ENCODE results near the gene AFF1.
"Not testable (repeated sequence)": the region's sequence is repeated elsewhere in the genome, so short reads cannot be mapped to it uniquely, and the experiment has no call there.

AFF1 gene

DNA sequence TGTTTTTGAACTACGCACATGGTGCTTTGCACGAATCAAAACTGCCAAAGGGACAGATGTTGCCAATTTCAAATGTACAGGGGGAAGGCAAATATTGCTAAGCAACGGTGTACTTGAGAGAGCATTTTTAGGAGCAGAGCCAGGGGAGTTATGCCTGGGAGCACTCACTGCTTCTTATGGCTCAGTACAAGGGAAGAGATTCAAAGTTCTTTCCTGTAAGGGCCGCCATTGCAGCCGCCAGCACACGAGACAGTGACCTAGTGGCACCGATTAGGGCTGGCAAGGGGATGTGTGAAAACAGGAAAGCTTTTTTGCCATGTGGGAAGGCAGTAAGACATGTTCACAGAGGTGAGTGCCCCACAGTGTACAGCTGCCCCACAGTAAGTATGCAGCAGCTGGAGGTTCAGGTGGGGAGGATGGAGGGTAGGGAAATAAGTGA is 133.8 kb downstream of the AFF1 start:
- no peaks in the 10 kb centered on the region for H3K9me3 ChIP-seq (ENCODE audit: control insufficient read depth, low read length)
- no peak overlapping the region for H3K4me3 ChIP-seq (ENCODE audit: low read length)
- no peaks in the 10 kb centered on the region for H3K27me3 ChIP-seq (ENCODE audit: control insufficient read depth, insufficient read depth, low read length)
- H3K4me1 ChIP-seq (ENCODE audit: control insufficient read depth, insufficient read depth, low read length): peaks cover 9% of the 10 kb centered on the region
- no peaks in the 10 kb centered on the region for H3K36me3 ChIP-seq (ENCODE audit: control insufficient read depth, insufficient read depth, low read length)
- no peak overlapping the region for H3K9ac ChIP-seq (ENCODE audit: low read length)

GRCh38 chr4:87069037-87069742 is 134.4 kb downstream of the AFF1 start:
- peaks cover 14% of the 10 kb centered on the region for H3K4me1 ChIP-seq (ENCODE audit: control insufficient read depth, insufficient read depth, low read length)
- no peaks in the 10 kb centered on the region for H3K9me3 ChIP-seq (ENCODE audit: control insufficient read depth, low read length)
- H3K27me3 ChIP-seq (ENCODE audit: control insufficient read depth, insufficient read depth, low read length): no peaks in the 10 kb centered on the region
- H3K4me3 ChIP-seq (ENCODE audit: low read length): no peak overlapping the region
- no peak overlapping the region for H3K9ac ChIP-seq (ENCODE audit: low read length)
- H3K36me3 ChIP-seq (ENCODE audit: control insufficient read depth, insufficient read depth, low read length): no peaks in the 10 kb centered on the region

- Histone ChIP-seq H3K4me1 (ENCODE audit: control insufficient read depth, insufficient read depth, low read length) (peaks cover 15% of the 10 kb centered on the region), H3K9ac (ENCODE audit: low read length) (no peak overlapping the region), H3K4me3 (ENCODE audit: low read length) (no peak overlapping the region), H3K36me3 (ENCODE audit: control insufficient read depth, insufficient read depth, low read length) (no peaks in the 10 kb centered on the region), H3K9me3 (ENCODE audit: control insufficient read depth, low read length) (no peaks in the 10 kb centered on the region), H3K27me3 (ENCODE audit: control insufficient read depth, insufficient read depth, low read length) (no peaks in the 10 kb centered on the region)
Observed at GRCh38 chr4:87071401-87071800, 136.6 kb downstream of the AFF1 start.

DNA sequence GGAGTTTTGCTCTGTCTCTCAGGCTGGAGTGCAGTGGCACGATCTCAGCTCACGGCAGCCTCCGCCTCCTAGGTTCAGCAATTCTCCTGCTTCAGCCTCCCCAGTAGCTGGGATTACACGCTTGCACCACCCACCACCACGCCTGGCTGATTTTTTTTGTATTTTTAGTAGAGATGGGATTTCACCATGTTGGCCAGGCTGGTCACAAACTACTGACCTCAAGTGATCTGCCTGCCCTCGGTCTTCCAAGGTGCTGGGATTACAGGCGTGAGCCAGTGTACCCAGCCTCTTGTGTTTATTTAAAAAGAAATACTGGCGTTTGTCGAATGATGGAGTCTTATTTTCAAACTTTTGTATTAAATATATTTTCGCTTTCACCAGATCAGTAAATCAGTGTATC is 137.7 kb downstream of the AFF1 start:
- H3K4me3 ChIP-seq (ENCODE audit: low read length); H3K27me3 ChIP-seq (ENCODE audit: control insufficient read depth, insufficient read depth, low read length); H3K9ac ChIP-seq (ENCODE audit: low read length); H3K9me3 ChIP-seq (ENCODE audit: control insufficient read depth, low read length); H3K36me3 ChIP-seq (ENCODE audit: control insufficient read depth, insufficient read depth, low read length): not testable (repeated sequence)
- peaks cover 15% of the 10 kb centered on the region for H3K4me1 ChIP-seq (ENCODE audit: control insufficient read depth, insufficient read depth, low read length)

- no peaks in the 10 kb centered on the region for H3K27me3 ChIP-seq (ENCODE audit: control insufficient read depth, insufficient read depth, low read length)
- no peaks in the 10 kb centered on the region for H3K9me3 ChIP-seq (ENCODE audit: control insufficient read depth, low read length)
- no peaks in the 10 kb centered on the region for H3K36me3 ChIP-seq (ENCODE audit: control insufficient read depth, insufficient read depth, low read length)
- H3K4me3 ChIP-seq (ENCODE audit: low read length): no peak overlapping the region
- peaks cover 15% of the 10 kb centered on the region for H3K4me1 ChIP-seq (ENCODE audit: control insufficient read depth, insufficient read depth, low read length)
- no peak overlapping the region for H3K9ac ChIP-seq (ENCODE audit: low read length)
Observed at GRCh38 chr4:87073199-87074120, 138.6 kb downstream of the AFF1 start.

GRCh38 chr4:87074121-87074488 is 139.3 kb downstream of the AFF1 start:
- H3K4me3 ChIP-seq (ENCODE audit: low read length): no peak overlapping the region
- H3K9me3 ChIP-seq (ENCODE audit: control insufficient read depth, low read length): no peaks in the 10 kb centered on the region
- H3K36me3 ChIP-seq (ENCODE audit: control insufficient read depth, insufficient read depth, low read length): no peaks in the 10 kb centered on the region
- no peaks in the 10 kb centered on the region for H3K27me3 ChIP-seq (ENCODE audit: control insufficient read depth, insufficient read depth, low read length)
- H3K9ac ChIP-seq (ENCODE audit: low read length): no peak overlapping the region
- H3K4me1 ChIP-seq (ENCODE audit: control insufficient read depth, insufficient read depth, low read length): peaks cover 16% of the 10 kb centered on the region

DNA sequence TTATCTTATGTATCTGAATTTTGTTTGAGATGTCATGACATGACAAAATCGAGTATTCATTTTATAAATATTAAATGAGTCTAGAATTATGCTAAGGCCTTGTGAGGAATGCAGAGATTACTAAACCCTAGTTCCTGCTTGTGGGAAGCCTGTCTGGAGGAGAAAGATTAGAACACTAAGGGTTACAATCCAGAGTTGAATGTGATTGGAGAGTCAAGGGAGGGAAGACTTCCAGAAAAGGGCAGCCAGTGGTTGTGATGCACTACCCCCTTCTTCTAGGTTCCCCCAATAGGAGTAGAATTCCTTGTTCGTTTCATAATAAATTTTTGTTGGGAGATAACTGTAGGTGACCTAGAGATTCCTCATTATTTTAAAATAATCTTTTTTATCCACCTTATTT is 141.1 kb downstream of the AFF1 start:
- Histone ChIP-seq H3K4me3 (ENCODE audit: low read length) (no peak overlapping the region), H3K4me1 (ENCODE audit: control insufficient read depth, insufficient read depth, low read length) (peaks cover 30% of the 10 kb centered on the region), H3K27me3 (ENCODE audit: control insufficient read depth, insufficient read depth, low read length) (no peaks in the 10 kb centered on the region), H3K36me3 (ENCODE audit: control insufficient read depth, insufficient read depth, low read length) (no peaks in the 10 kb centered on the region), H3K9ac (ENCODE audit: low read length) (no peak overlapping the region), H3K9me3 (ENCODE audit: control insufficient read depth, low read length) (no peaks in the 10 kb centered on the region)

DNA sequence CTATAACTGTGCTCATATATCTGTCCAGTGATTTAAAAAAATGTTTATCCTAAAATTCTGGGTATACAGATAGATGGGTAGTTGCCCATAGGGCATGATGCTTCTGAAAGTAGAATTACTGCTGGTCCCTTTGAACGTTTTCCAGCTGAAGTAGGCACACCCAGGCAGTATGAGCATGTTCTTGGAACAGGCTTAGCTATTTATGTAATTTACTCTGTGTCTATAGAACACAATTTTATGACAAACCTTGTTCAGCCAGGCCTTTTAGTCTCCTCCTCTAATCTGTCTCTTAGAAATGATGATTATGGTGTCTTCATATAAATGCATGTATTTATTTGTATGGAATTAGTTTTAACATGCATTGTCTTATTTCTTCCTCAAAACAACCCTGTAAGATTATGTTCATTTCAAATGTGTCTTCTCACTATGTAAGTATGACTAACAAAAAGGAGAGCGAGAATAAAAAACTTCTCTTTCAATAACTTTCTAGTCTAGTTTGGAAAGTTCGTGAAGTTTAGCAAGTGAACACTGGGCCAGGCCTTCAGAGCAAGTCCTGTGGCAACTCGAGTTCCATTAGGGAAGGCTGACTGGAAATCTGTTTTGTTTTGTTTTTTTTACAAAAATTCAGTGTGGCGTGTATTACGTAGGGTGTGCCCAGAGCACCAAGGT is 142.0 kb downstream of the AFF1 start:
- Histone ChIP-seq H3K9ac (ENCODE audit: low read length) (no peak overlapping the region), H3K27me3 (ENCODE audit: control insufficient read depth, insufficient read depth, low read length) (no peaks in the 10 kb centered on the region), H3K36me3 (ENCODE audit: control insufficient read depth, insufficient read depth, low read length) (no peaks in the 10 kb centered on the region), H3K9me3 (ENCODE audit: control insufficient read depth, low read length) (no peaks in the 10 kb centered on the region), H3K4me3 (ENCODE audit: low read length) (no peak overlapping the region), H3K4me1 (ENCODE audit: control insufficient read depth, insufficient read depth, low read length) (peaks cover 30% of the 10 kb centered on the region)

- Histone ChIP-seq H3K36me3 (ENCODE audit: control insufficient read depth, insufficient read depth, low read length) (no peaks in the 10 kb centered on the region), H3K4me1 (ENCODE audit: control insufficient read depth, insufficient read depth, low read length) (peaks cover 26% of the 10 kb centered on the region), H3K9me3 (ENCODE audit: control insufficient read depth, low read length) (no peaks in the 10 kb centered on the region), H3K4me3 (ENCODE audit: low read length) (no peak overlapping the region), H3K9ac (ENCODE audit: low read length) (no peak overlapping the region), H3K27me3 (ENCODE audit: control insufficient read depth, insufficient read depth, low read length) (no peaks in the 10 kb centered on the region)
Observed at GRCh38 chr4:87077914-87078585, 143.2 kb downstream of the AFF1 start.

DNA sequence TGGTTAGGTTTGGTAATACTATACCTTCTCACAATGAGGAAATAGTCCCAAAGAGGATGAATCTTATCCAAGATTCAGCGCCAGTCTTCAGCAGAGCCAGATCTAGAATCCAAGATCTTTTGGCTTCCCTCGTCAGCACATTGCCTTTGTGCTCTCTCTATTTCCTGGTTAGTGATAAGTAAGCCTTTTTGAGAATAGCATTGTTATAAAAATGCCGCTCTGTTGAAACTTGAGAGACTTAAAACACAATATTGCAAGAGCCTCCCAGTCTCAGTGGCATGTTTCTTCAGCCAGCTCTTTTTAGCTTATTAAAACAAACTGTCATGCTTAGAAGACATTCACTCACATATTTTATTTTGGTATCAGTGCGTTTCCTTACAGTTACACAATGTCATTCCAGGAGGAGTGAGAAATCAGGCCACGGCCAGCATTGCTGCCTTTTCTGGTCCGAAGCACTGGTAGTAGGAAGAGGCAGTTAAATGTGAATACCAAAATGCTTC is 144.2 kb downstream of the AFF1 start:
- H3K4me1 ChIP-seq (ENCODE audit: control insufficient read depth, insufficient read depth, low read length): peaks cover 17% of the 10 kb centered on the region
- H3K4me3 ChIP-seq (ENCODE audit: low read length): no peak overlapping the region

GRCh38 chr4:87079967-87080366 is 145.2 kb downstream of the AFF1 start:
- H3K4me3 ChIP-seq (ENCODE audit: low read length): no peak overlapping the region
- H3K4me1 ChIP-seq (ENCODE audit: control insufficient read depth, insufficient read depth, low read length): peaks cover 14% of the 10 kb centered on the region
- H3K9me3 ChIP-seq (ENCODE audit: control insufficient read depth, low read length): no peaks in the 10 kb centered on the region
- no peaks in the 10 kb centered on the region for H3K36me3 ChIP-seq (ENCODE audit: control insufficient read depth, insufficient read depth, low read length)
- no peak overlapping the region for H3K9ac ChIP-seq (ENCODE audit: low read length)
- no peaks in the 10 kb centered on the region for H3K27me3 ChIP-seq (ENCODE audit: control insufficient read depth, insufficient read depth, low read length)

More for the DNA sequence above, 144.2 kb downstream of the AFF1 start:
- no peaks in the 10 kb centered on the region for H3K9me3 ChIP-seq (ENCODE audit: control insufficient read depth, low read length)
- H3K27me3 ChIP-seq (ENCODE audit: control insufficient read depth, insufficient read depth, low read length): no peaks in the 10 kb centered on the region
- H3K9ac ChIP-seq (ENCODE audit: low read length): no peak overlapping the region
- no peaks in the 10 kb centered on the region for H3K36me3 ChIP-seq (ENCODE audit: control insufficient read depth, insufficient read depth, low read length)

Data from mucosa of stomach (tissue), 1 donor.